GM12873 (cell line): ENCODE data around the gene MICALL1.

ENCODE experiments used
- TF ChIP-seq, protein P1 (sequence below): IDR thresholded peaks from 2 replicates; pipeline ENCODE4 v1.5.1; 2012; ENCODE audit warnings: low read depth, mild to moderate bottlenecking, moderate library complexity, low read length, control low read depth; ENCODE audit not compliant: insufficient read depth; ENCODE audit errors: missing control alignments

The MICALL1 gene

DNA sequence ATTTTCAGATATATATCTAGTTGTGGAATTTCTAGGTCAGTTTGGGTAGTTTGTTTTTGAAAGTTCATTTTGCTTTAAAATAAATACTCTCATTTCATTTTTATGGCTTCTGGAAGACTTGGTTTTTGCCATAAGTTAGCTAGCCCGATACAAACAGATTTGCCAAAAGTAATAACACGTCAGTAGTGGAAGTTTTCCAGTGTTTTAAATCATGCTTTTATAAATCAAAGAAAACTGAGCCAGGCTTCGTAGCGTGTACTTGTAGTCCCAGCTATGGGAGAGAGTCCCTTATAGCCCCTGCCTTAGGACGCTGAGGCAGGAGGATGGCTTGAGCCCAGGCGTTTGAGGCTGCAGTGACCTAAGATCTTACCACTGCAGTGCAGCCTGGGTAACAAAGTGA is 21.7 kb upstream of the MICALL1 start:
- TF ChIP-seq, protein P1, sequence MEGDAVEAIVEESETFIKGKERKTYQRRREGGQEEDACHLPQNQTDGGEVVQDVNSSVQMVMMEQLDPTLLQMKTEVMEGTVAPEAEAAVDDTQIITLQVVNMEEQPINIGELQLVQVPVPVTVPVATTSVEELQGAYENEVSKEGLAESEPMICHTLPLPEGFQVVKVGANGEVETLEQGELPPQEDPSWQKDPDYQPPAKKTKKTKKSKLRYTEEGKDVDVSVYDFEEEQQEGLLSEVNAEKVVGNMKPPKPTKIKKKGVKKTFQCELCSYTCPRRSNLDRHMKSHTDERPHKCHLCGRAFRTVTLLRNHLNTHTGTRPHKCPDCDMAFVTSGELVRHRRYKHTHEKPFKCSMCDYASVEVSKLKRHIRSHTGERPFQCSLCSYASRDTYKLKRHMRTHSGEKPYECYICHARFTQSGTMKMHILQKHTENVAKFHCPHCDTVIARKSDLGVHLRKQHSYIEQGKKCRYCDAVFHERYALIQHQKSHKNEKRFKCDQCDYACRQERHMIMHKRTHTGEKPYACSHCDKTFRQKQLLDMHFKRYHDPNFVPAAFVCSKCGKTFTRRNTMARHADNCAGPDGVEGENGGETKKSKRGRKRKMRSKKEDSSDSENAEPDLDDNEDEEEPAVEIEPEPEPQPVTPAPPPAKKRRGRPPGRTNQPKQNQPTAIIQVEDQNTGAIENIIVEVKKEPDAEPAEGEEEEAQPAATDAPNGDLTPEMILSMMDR, result no peak

DNA sequence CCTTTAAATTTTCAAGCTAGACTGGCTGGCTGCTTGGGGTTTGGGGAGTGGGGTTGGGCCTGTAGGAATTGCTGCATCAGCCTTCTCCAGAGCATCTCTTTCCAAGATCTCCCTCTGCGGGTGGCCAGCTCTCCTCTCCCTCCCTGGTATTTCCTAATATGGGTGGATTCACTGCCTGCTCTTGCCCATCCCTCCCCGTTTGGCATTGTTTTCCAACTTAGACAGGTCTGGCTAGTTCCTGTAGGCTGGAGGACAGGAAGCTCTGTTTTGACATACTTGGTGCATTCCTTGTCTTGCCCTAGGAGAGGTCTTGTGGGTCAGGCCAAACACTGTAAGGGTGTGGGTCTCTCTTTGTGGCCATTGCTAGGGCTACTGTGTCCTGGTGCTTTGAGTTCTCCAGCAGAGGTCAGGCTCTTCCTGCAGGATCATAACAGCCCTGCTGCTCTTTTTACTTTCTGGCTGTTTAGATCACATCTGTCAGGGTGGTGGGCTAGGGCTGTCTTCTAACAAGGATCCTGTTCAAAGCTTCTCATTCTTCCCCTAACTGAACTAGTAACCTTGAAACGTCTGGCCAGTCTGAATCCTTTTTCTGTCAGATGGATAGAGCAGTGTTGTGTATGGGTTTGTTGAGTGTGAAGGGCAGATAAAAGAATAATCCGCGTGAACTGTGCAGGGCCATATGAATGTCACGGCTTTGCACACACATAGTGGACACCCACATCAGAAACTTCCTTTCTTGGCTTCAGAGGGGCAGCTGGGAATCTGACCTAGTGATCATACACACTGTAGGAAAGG is 18.3 kb upstream of the MICALL1 start:
- TF ChIP-seq, protein P1, result peak; percentile 27

- TF ChIP-seq, protein P1, result no peak
These were observed 14.2 kb upstream of the MICALL1 start for GRCh38 chr22:37891926-37892325.

- TF ChIP-seq, protein P1, result no peak
These were observed 13.3 kb upstream of the MICALL1 start for GRCh38 chr22:37892566-37893335.

GRCh38 chr22:37893583-37893983 is 12.5 kb upstream of the MICALL1 start:
- TF ChIP-seq, protein P1, result no peak

- TF ChIP-seq, protein P1, result no peak
These were observed 11.0 kb upstream of the MICALL1 start for GRCh38 chr22:37894939-37895670.

DNA sequence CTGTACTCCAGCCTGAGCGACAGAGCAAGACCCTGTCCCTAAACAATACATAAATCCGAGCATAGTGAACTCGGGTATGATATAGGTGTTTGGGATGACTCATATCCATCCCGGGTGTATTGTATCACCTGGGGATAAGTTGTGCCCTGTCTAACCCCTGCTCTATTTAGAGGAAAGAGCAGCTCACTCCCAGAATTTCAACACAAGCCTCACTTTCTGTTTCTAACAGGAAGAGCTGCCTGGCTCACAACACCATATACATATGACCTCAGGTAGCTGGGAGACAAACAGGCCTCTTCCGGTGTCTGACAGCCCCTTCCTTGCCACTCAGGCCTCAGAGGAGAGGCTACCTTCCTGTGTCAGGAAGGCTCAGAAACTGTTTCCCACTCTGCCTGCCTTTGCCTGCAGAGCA is 9.9 kb upstream of the MICALL1 start:
- TF ChIP-seq, protein P1, result no peak
